Brain microvascular endothelial cell (primary cell): ENCODE data around the gene DYNLL1.

ENCODE experiments used
- DNase-seq: peaks from one replicate; pipeline ENCODE4 v3.0.0-alpha.2; 2020
- H3K27ac ChIP-seq: fragments of 250-450 bp; sonication (Bioruptor Pico); 2 replicates; pipeline ENCODE4 v1.5.1; 2020; ENCODE audit warnings: mild to moderate bottlenecking, moderate library complexity
- H3K27me3 ChIP-seq: fragments of 250-450 bp; sonication (Bioruptor Pico); replicated peaks from 2 replicates; pipeline ENCODE4 v1.5.1; 2020; ENCODE audit warnings: mild to moderate bottlenecking
- H3K36me3 ChIP-seq: fragments of 250-450 bp; sonication (Bioruptor Pico); replicated peaks from 2 replicates; pipeline ENCODE4 v1.5.1; 2020; ENCODE audit warnings: mild to moderate bottlenecking
- H3K4me3 ChIP-seq: 2 replicates; pipeline ENCODE4 v1.5.1; 2011; ENCODE audit warnings: low read depth, mild to moderate bottlenecking, control low read depth, low read length, moderate library complexity
- CTCF ChIP-seq: IDR thresholded peaks from 2 replicates; pipeline ENCODE4 v1.5.1; 2011; ENCODE audit warnings: low read depth, mild to moderate bottlenecking, moderate library complexity, low read length, control low read depth, inconsistent platforms; ENCODE audit errors: missing control alignments
- in situ Hi-C: cut with HindIII; loops from 2 replicates; pipeline ENCODE4 v1.10.0; 2017; ENCODE audit warnings: low sequenced_read_pairs, low pct_ligation_motif_present

Gene DYNLL1

GRCh38 chr12:120534703-120535655, 39.1 kb downstream of the DYNLL1 start:
- in situ Hi-C loops = no loop called here
- peak; percentile 77 for DNase-seq
- Histone ChIP-seq H3K36me3 (no peaks in the 10 kb centered on the region), H3K27me3 (no peaks in the 10 kb centered on the region), H3K4me3 (peak overlapping the region; percentile 89), H3K27ac (peak overlapping the region; percentile 77)
- TF ChIP-seq CTCF = peak; percentile 16

- Histone ChIP-seq H3K36me3 (no peaks in the 10 kb centered on the region), H3K4me3 (peak overlapping the region; percentile 89), H3K27me3 (no peaks in the 10 kb centered on the region), H3K27ac (no peak overlapping the region)
- no peak for TF ChIP-seq CTCF
- no peak for DNase-seq
- in situ Hi-C loops = no loop called here
These were observed 40.3 kb downstream of the DYNLL1 start for GRCh38 chr12:120536064-120536791.

GRCh38 chr12:120537856-120538220, 41.9 kb downstream of the DYNLL1 start:
- H3K36me3 ChIP-seq = no peaks in the 10 kb centered on the region
- no peak overlapping the region for H3K27ac ChIP-seq
- in situ Hi-C loops = no loop called here
- TF ChIP-seq CTCF = no peak
- no peaks in the 10 kb centered on the region for H3K27me3 ChIP-seq
- no peak for DNase-seq
- no peak overlapping the region for H3K4me3 ChIP-seq

GRCh38 chr12:120538281-120539156, 42.6 kb downstream of the DYNLL1 start:
- DNase-seq = peak; percentile 38
- in situ Hi-C loops = no loop called here
- Histone ChIP-seq H3K4me3 (no peak overlapping the region), H3K36me3 (no peaks in the 10 kb centered on the region), H3K27me3 (no peaks in the 10 kb centered on the region), H3K27ac (no peak overlapping the region)
- no peak for TF ChIP-seq CTCF

GRCh38 chr12:120539303-120539702, 43.4 kb downstream of the DYNLL1 start:
- H3K27me3 ChIP-seq = no peaks in the 10 kb centered on the region
- no peak for TF ChIP-seq CTCF
- H3K27ac ChIP-seq = no peak overlapping the region
- in situ Hi-C loops = no loop called here
- no peak for DNase-seq
- H3K36me3 ChIP-seq = no peaks in the 10 kb centered on the region
- H3K4me3 ChIP-seq = no peak overlapping the region
